Activated CD4-positive, CD25-positive, alpha-beta regulatory T cell treated with anti-CD3 and anti-CD28 coated beads, Interleukin-2, amount 50 U/mL, for 24 hours (primary cell): ENCODE data around the gene PIEZO1.

ENCODE experiments used
- ATAC-seq, 2 donors: fragments of 150-1000 bp; cut with Tn5 transposase; one replicate each; pipeline ENCODE4 v1.10.0; 2021; ENCODE audit warnings: mild to moderate bottlenecking in 1 of 2, moderate library complexity in 1 of 2

PIEZO1 gene

GRCh38 chr16:88699180-88699579, 85.8 kb downstream of the PIEZO1 start:
- ATAC-seq = no peak

DNA sequence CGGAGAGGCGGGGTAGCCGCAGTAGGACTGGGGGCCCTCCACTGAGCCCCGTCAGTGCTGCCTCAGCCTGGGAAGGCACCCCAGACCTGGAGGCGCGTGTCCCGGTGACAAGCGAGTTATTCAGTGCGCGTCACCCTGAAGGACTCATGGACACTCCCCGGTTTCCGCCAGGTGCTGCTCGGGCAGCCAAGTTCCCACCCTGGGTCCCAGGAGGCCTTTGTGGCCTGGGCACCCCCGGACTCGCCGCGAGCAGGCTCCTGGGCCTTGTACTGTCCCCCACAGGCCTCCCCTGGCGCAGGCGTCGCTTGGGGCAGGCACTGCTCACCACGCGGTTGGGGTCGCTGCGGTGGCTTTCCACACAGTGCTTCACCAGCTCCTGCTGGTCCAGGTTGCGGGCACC, 86.4 kb downstream of the PIEZO1 start:
- ATAC-seq = no peak

GRCh38 chr16:88697831-88698615, 87.0 kb downstream of the PIEZO1 start:
- ATAC-seq = no peak

GRCh38 chr16:88697116-88697830, 87.7 kb downstream of the PIEZO1 start:
- no peak for ATAC-seq

- no peak for ATAC-seq
Measured at GRCh38 chr16:88696441-88696840, 88.6 kb downstream of the PIEZO1 start.

- no peak for ATAC-seq
Measured at GRCh38 chr16:88695753-88696152, 89.3 kb downstream of the PIEZO1 start.

DNA sequence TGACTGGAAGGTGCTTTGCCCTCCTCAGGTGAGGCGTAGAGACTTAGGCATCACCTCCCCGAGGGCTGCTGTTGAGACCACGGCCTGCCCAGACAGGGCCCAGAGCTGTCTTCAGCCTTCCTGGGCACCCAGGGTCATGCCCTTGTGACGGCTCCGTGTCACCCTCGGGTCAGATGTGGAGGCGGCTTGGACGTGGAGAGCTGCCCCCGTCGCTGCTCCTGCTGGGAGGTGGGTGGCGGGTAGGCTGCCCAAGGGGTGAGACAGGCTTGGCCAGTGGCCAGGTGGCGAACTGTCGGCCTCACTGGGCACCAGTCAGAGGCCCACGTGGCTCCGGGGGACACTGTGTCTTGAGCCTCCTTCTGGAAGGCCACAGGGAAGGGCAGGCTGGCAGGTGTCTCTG, 89.8 kb downstream of the PIEZO1 start:
- ATAC-seq = no peak

DNA sequence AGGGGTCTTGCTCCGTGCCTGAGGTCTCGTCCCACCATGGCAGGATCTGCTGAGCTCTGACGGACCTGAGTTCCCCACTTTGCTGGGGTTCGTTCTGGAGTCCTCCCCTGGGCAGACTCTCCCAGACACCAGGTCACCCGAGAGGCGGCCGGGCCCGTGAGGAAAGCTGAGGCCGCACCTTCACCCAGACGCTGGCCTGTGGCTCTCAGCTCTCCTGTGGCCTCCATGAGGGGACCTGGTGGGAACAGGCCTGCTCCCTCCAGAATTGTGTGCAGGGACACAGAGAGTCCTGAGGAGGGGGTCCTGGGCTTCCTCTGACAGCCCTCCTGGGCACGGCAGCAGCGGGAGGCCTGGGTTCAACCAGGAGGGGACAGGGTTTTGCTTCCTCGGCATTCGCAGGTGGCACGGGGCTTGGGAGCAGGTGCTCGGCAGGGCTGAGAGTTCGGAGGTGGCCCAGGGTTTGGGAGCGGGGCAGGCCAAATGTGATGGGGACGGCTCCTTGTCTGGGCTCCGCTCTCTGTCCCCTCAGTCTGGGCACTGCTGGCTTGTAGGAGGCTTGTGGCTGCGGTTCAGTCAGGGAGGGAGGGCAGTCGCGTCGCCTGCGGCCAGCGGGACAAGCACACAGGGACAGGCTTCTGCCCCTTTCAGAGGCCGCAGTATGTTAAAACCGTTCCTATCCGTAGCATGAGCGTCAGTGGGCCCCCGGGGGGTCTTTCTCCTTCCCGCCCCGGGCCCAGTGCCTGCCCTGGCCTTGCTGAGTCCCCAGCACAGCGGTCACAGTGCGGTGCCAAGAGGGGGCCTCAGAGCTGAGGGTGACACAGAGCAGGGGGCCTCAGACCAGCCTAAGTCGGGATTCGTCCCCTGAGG, 90.6 kb downstream of the PIEZO1 start:
- ATAC-seq = no peak

DNA sequence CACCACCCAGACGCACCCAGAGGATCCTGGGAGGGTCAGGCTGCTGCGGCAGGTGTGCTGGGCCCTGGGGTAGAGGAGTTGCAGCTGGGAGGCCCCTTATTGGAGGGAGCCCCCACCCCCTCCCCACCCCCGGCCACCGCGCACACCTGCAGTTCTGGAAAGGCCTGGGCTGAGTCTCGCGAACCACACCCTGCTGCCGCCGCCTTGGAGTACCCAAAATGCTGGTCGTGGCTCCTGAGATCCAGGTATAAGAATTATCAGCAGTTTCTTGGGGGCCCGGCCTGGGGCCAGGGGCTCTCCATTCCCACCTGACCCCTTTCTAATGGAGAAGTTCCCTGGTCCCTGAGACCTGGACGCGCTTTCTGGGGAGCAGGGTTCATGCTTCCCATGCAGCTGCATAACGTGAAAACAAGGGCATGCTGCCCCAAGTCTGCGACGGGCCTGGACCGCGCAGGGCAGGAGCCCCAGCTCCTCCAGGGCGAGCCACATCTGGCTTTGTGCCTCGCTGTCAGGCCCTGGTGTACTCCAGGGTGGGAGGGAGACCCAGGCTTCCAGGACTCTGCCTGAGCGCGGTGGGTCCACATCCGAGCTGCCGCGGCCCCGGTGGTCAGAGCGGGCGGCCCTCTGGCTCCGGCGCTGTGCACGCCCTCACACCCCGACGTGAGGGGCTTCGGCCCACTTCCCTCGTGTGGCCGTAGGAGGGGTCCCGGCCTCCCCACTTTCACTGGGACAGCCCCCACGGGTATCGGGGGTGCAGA, 91.4 kb downstream of the PIEZO1 start:
- no peak for ATAC-seq

GRCh38 chr16:88692861-88693260, 92.2 kb downstream of the PIEZO1 start:
- no peak for ATAC-seq

GRCh38 chr16:88691924-88692560, 93.0 kb downstream of the PIEZO1 start:
- ATAC-seq = peak; percentile 42 to 56

- no peak for ATAC-seq
Measured at GRCh38 chr16:88691129-88691813, 93.7 kb downstream of the PIEZO1 start.

DNA sequence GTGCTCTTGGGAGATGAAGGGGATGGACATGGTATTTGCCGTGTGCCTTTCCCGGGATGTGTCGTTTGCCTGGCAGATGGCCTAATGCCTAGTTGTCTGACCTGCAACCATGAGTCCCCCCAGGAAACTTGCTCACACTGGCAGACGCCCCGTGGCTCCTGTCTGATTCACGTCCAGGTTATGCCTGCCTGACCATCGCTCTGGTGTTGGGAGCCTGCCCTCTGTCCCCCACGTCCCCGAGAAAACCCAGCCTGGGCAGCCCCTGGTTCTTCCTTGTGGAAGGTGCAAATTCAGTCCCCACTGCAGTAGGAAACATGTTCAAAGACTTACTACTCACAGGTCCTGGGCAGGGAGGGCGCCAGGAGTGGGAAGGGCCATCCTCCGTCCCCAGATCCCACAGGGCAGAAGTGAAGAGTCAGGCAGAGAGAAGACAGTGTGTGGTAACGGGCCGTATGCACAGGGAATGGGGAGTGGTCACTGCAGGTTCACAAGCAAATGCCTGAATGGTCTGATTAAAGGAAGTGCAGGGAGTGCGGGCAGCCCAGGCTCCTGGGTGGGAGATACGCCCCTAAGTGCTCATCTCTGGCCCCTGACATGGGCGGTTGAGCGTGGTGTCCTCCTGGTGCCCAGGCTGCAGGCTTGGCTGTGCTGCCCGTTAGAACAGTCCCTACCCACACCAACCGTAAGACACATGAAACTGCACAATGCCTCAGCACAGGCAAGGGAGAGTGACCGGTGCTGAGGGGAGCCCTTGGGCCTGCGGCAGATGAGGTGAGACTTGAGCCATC, 94.5 kb downstream of the PIEZO1 start:
- no peak for ATAC-seq

GRCh38 chr16:88688013-88688778, 96.8 kb downstream of the PIEZO1 start:
- no peak for ATAC-seq

GRCh38 chr16:88687676-88688012, 97.4 kb downstream of the PIEZO1 start:
- no peak for ATAC-seq

DNA sequence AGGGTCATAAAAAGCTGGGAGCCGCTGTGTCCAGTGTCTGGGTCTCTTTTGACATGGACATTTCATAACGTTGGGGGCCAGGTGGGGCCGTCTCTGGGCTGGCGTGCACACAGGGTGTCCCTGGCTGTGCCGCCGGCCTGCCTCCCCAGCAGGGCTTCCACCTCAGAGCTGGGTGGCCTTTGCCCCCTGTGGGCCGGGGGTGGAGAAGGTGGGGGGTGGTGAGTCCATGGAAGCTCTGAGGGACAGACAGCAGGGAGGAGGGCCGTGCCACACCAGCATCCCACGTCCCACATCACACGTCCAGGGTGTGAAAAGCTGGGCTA, 97.8 kb downstream of the PIEZO1 start:
- ATAC-seq = no peak

- peak; percentile 77 to 78 for ATAC-seq
Measured at GRCh38 chr16:88686439-88687253, 98.4 kb downstream of the PIEZO1 start, which contains the start of gene SNAI3. TSS of gene SNAI3 (minus strand) at chr16:88686507. CDS start at chr16:88686406, 101 bp downstream.

- peak; percentile 18 to 21 for ATAC-seq
Measured at GRCh38 chr16:88686062-88686438, 99.0 kb downstream of the PIEZO1 start.
